ENCODE results near the gene ATP1B1.
"Not testable (repeated sequence)": the region's sequence is repeated elsewhere in the genome, so short reads cannot be mapped to it uniquely, and the experiment has no call there.

ATP1B1 gene

DNA sequence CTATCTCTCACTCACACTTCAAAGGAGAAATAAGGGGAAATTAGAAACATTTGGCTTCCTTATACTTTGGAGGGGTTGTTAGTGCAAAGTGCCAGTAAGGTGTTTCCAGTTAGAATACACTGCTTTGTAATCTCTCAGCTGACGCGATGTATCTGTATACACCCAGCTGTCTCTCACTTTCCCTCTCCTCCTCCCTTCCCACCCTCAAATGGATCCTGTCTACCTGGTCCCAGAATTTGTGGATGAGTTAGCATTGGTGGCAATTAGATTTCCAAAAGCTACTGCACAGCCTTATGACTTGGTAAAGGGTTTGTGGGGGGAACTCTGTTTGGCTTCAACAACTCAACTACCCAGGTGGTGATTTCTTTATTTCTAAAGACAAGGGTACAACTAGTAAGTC, 10.5 kb downstream of the ATP1B1 start:
- DNase-seq (ENCODE audit: low read depth) = no peak

- no peak for DNase-seq (ENCODE audit: low read depth)
Observed at GRCh38 chr1:169117599-169117998, 11.1 kb downstream of the ATP1B1 start.

DNA sequence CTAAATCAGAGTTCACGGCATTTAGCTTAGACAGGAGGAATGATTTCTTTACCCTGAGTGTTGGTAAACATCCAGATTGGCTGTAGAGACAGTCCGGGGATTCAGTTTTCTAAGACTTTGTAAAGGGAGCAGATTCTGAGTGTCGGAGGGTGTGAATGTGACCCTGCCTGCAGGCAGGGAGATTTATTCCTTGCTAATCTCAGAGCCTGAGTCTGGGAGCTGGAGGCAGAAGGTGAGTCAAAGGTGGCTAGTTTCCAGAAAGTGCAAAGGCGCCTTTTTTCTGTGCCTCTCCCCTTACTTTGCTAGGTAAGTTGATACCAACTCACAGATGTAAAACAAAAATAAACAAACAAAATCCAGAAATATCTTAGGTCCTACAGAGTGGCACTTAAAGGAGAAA, 11.7 kb downstream of the ATP1B1 start:
- no peak for DNase-seq (ENCODE audit: low read depth)

DNA sequence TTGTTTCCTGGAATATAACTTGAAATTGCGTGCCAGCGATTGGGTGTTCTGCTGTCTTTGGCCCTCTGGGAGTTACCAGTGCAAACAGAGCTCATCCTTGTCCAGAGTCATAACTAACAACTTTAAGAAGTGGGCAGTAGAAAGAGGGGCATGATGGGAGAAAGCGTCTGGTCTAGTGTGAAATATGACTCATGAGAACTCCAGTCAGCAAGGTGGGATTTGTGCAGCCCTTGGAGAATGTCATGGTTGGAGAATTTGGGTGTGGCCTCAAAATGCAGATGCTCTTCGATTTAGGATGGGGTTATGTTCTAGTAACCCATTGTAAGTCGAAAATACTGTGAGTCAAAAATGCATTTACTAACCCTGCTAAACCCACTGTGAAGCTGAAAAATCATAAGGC, 12.9 kb downstream of the ATP1B1 start:
- no peak for DNase-seq (ENCODE audit: low read depth)

DNA sequence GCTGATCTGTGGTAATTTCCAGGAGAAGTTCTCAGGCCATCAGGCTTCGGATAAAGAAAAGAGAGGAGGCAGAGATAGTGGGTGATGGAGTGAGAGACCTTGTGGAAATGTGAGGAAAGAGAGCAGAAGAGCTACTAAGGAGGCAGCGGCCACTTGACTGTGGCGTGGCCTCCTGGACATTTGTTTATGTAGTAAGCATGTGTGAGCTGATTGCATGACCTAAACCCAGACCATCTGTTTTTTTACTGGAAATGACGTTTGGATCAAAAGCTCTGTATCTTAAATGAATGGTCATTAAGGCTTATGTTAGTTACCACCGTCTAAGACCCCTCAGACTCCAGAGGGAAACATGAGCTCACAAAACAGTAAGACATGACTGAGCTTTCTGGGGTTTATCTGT, 13.6 kb downstream of the ATP1B1 start:
- DNase-seq (ENCODE audit: low read depth) = no peak

- DNase-seq (ENCODE audit: low read depth) = no peak
Observed at GRCh38 chr1:169121146-169121923, 14.8 kb downstream of the ATP1B1 start.

DNA sequence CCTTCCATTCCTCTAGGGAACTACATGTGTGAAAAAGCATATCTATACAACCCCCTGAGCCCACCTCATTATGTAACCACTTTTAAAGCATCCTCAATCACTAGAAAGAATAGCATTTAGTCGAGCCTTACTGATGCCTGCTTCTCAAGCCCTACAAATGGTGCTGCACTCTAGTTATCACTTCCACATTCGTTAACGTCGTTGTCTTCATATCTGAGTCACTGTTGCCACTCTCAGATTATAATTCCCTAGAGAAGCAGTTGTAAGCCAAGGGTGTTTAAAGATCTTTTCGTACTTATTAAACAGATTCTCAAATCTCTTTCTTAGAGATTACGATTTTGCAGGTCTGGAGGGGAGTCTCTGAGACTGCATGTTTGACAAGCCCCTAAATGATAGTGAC, 16.5 kb downstream of the ATP1B1 start:
- no peak for DNase-seq (ENCODE audit: low read depth)

GRCh38 chr1:169124459-169124858, 18.0 kb downstream of the ATP1B1 start:
- DNase-seq (ENCODE audit: low read depth) = no peak

DNA sequence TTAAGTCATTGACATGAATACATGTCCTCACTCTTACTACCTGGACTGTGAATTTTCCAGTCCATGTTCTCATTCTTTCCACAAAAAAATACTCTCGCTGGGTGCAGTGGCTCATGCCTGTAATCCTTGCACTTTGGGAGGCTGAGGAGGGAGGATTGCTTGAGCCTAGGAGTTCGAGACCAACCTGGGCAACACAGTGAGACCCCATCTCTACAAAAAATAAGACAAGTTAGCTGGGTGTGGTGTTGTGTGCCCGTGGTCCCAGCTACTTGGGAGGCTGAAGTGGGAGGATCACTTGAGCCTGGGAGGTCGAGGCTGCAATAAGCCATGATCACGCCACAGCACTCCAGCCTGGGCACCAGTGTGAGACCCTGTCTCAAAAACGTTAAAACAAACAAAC, 19.1 kb downstream of the ATP1B1 start:
- not testable (repeated sequence) for DNase-seq (ENCODE audit: low read depth)

GRCh38 chr1:169126335-169126734, 19.8 kb downstream of the ATP1B1 start:
- DNase-seq (ENCODE audit: low read depth) = no peak

DNA sequence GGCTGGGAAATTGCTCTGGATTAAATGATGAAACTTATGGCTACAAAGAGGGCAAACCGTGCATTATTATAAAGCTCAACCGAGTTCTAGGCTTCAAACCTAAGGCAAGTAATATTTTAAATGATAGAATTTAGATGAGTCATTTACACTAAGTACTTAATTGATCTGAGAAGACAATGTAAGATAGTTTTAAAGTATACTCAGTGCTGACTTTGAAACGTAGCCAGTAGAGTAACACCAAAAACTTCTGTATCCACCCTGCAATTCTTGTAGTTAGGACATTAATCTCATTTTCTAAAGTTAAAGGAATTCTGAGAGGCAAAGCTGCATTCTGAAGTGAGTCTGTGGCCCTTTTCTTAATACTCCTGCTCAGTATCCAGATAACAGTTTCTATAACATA, 20.8 kb downstream of the ATP1B1 start:
- DNase-seq (ENCODE audit: low read depth) = no peak

- DNase-seq (ENCODE audit: low read depth) = no peak
Observed at GRCh38 chr1:169128562-169128961, 22.1 kb downstream of the ATP1B1 start.

DNA sequence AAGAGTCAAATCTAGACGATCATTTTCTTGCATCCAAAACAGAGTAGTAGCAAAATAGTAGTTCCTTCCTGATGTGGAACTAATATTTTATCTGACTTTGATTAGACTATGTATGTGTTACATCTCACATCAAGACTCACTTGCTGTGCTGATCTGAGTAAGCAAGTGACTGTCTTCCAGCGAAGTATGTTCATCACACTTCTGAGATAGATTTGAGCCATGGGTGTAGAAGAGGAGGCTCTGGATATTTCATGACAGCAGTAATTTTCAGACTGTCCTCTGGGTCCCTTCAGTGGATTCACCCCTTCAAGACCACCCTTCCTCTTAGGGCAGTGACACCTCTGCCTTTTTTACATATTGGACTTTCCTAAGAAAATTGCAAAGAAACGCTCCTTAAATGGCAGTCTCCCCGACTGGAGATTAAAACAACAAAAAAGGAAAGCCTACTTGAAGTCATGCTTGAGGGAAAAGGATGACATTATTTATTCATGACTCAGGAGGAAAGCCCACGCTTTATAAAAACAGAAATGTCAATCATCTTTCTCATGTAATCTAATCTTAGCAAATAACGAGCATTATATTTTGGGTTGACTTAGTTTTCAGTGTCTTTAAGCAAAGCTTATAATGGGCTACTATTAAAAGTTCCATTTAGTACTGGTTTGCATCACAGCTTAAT, 22.8 kb downstream of the ATP1B1 start:
- DNase-seq (ENCODE audit: low read depth) = no peak

DNA sequence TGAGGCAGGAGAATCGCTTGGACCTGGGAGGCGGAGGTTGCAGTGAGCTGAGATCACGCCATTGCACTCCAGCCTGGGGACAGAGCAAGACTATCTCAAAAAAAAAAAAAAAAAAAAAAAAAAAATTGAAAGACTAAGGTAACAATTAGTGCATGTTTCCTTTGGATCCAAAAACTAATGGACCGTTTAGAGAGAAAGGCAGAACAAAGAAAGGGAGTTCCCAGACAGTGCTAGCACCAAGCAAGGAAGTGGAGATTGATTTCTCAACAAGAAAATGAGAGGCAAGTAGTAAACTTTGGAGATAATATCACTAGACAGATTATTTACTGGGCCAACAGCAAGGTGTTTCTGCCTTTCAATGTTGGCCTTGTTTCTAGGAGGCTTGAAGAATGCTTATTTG, 24.2 kb downstream of the ATP1B1 start:
- DNase-seq (ENCODE audit: low read depth) = no peak

DNA sequence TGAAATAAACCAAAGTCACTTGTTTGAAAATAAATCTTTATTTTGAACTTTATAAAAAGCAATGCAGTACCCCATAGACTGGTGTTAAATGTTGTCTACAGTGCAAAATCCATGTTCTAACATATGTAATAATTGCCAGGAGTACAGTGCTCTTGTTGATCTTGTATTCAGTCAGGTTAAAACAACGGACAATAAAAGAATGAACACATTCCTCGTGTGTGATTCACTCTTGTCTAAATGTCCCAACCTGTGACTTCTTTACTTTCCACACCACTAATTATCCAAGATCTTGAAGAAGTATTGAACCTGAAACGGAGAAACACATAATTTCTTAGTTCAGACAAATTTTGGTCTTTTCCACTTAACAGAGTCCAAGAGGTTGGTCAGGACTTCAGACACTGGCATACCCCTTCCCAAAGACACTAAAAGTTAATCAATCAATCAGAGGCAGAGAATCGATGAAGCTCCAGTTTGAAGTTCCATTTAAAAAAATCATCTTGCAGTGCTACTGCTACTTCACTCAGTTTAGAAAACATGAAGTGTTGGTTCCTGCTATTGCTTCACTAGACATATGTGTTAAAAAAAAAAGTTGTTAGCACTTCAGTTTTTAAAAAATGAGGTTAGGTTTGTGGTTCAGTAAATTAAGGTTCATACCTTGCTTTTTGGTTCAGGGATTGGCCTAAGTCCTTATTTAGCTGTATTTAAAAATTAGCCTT, 26.2 kb downstream of the ATP1B1 start:
- no peak for DNase-seq (ENCODE audit: low read depth)

DNA sequence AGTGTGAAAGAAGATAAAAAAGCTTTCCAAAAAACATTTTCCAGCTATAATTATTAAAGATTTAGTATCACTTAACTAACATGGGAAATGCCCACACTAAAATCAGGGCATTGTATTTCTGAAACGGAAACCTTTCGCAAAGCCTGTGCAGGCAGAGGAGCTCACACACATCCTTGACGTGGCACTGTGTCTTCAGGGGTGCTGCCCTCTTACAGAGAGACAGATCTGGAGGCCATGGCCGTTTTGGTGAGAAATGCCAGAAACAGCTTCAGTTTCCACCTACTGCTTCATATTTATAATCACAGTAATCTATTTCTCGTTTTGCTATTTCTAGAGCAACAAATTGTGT, 26.7 kb downstream of the ATP1B1 start:
- no peak for DNase-seq (ENCODE audit: low read depth)

- DNase-seq (ENCODE audit: low read depth) = no peak
Observed at GRCh38 chr1:169133801-169134502, 27.5 kb downstream of the ATP1B1 start.

DNA sequence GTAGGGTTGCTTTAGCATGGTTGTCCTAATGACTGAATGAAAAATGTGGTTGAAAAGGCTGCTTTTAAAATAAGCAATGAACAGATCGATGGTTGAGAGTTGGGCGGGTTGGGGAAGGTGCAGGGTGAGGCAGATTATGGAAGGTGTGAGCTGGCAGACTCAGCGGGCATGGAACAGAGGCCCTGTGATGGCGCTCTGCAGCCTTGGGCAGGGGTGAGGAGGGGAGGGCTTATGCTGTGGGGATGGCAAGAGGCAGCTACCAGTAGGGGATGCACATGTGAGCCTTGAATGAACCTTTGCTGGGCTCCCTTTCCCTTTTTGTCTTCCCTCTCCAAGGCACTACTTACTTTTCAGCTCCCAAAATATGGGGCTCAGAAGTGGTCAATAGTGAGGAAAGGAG, 30.9 kb downstream of the ATP1B1 start:
- DNase-seq (ENCODE audit: low read depth) = no peak

- DNase-seq (ENCODE audit: low read depth) = no peak
Observed at GRCh38 chr1:169138866-169139670, 32.6 kb downstream of the ATP1B1 start.

DNA sequence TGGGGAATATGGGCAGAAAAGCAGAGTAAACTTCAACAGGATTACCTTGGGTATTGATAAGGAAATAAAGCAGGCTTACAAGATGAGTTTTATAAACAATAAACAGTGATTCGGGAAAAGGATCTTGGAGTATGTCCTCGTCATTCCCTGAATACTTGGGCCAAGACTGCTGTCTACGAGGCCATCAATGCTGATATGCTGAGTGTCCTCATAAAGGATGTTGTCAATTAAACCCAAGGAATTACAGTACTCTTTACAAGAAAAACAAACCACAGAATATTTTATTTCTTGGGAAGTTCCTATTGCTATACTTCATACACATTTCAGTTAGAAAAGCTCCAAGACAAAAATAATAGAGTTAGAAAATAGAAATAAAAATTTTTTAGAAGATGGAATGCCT, 34.9 kb downstream of the ATP1B1 start:
- DNase-seq (ENCODE audit: low read depth) = no peak

DNA sequence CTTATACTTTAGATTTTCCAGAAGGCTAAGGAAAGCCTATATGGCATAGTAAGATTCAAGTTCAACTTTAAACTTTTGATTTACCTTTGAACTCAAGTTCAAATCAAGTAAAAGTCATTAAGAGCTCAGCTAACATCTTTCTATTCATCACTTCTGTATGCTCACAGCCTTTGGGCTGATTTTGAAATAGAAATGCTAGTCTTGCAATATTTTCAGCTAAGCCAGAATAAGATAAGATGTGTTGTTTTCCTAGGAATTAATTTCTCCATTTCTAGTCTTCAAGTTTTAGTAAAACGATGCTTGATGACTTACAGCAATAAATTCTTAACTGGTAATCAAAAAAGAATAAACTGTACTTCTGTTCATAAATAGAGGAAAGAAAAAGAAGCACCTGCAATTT, 35.6 kb downstream of the ATP1B1 start:
- no peak for DNase-seq (ENCODE audit: low read depth)

DNA sequence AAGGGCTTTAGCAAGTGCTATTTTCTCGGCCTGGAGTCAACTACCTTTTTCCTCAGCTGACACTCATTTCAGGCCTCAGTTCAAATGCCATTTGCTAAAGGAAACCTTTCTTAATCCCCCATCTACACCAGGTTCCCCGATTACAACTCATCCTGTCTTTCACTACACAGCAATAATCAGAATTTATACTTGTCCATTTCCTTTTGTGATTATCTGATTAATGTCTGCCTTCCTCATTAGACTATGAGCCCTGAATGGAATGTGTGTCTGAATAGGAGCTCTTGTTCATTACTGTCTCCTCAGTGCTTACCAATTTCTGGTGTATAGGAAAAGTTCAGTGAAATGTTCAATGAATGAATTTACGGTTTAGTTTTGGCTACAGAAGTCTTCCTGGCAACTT, 36.9 kb downstream of the ATP1B1 start:
- DNase-seq (ENCODE audit: low read depth) = no peak

Data from stimulated activated CD8-positive, alpha-beta memory T cell treated with anti-CD3 and anti-CD28 coated beads, Interleukin-7, amount 100 ng/mL, for 24 hours (primary cell).